WERI-Rb-1 (cell line): ENCODE measurements around the gene CAMTA1.
A peak's percentile ranks its signal among the peaks of the same experiment; 100 is the strongest.

ENCODE experiments used
- DNase-seq: peaks from one replicate; pipeline ENCODE4 v3.0.0-alpha.2; 2020
- H3K27ac ChIP-seq: fragments of 250-450 bp; sonication (Bioruptor Pico); 2 replicates; pipeline ENCODE4 v1.5.1; 2020; ENCODE audit warnings: mild to moderate bottlenecking, moderate library complexity
- H3K27me3 ChIP-seq: fragments of 250-450 bp; sonication (Bioruptor Pico); 2 replicates; pipeline ENCODE4 v1.5.1; 2021; ENCODE audit warnings: mild to moderate bottlenecking, low read depth, moderate library complexity; ENCODE audit not compliant: insufficient read depth, severe bottlenecking
- H3K36me3 ChIP-seq: fragments of 250-450 bp; sonication (Bioruptor Pico); 2 replicates; pipeline ENCODE4 v1.5.1; 2020; ENCODE audit warnings: mild to moderate bottlenecking, moderate library complexity
- H3K4me3 ChIP-seq: 2 replicates; pipeline ENCODE4 v1.5.1; 2011; ENCODE audit warnings: low read depth, mild to moderate bottlenecking, control low read depth, low read length
- H3K9me3 ChIP-seq: fragments of 250-450 bp; sonication (Bioruptor Pico); 2 replicates; pipeline ENCODE4 v1.5.1; 2021; ENCODE audit warnings: mild to moderate bottlenecking, moderate library complexity; ENCODE audit not compliant: severe bottlenecking
- TF ChIP-seq, protein P1 (sequence below): IDR thresholded peaks from 2 replicates; pipeline ENCODE4 v1.5.1; 2011; ENCODE audit warnings: low read depth, mild to moderate bottlenecking, control low read depth, inconsistent platforms, low read length

CAMTA1 gene

GRCh38 chr1:7511381-7511780, 726.1 kb downstream of the CAMTA1 start:
- Histone ChIP-seq H3K36me3 (no peaks in the 10 kb centered on the region), H3K27me3 (no peaks in the 10 kb centered on the region), H3K4me3 (no peak overlapping the region), H3K27ac (no peak overlapping the region), H3K9me3 (no peaks in the 10 kb centered on the region)
- TF ChIP-seq, protein P1, sequence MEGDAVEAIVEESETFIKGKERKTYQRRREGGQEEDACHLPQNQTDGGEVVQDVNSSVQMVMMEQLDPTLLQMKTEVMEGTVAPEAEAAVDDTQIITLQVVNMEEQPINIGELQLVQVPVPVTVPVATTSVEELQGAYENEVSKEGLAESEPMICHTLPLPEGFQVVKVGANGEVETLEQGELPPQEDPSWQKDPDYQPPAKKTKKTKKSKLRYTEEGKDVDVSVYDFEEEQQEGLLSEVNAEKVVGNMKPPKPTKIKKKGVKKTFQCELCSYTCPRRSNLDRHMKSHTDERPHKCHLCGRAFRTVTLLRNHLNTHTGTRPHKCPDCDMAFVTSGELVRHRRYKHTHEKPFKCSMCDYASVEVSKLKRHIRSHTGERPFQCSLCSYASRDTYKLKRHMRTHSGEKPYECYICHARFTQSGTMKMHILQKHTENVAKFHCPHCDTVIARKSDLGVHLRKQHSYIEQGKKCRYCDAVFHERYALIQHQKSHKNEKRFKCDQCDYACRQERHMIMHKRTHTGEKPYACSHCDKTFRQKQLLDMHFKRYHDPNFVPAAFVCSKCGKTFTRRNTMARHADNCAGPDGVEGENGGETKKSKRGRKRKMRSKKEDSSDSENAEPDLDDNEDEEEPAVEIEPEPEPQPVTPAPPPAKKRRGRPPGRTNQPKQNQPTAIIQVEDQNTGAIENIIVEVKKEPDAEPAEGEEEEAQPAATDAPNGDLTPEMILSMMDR = no peak
- DNase-seq = no peak

DNA sequence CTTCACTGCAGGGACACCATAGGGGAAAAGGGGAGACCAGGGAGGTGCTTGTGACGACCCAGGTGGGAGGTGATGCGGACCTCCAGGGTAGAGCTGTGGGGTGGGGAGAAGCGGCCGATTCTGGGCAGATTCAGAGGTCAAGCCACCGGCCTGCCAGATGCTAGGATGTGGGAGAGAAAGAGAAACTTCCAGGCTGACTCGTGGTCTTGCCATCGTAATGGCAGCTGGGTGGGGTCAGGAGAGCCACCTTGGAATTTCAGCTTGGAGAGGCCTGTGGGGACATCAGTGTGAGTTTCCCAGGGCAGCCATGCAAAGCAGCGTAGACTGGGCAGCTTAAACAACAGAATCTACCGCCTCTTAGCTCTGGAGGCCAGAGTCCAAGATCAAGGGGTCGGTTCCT, 727.8 kb downstream of the CAMTA1 start:
- H3K27ac ChIP-seq = no peak overlapping the region
- no peaks in the 10 kb centered on the region for H3K27me3 ChIP-seq
- H3K36me3 ChIP-seq = no peaks in the 10 kb centered on the region
- DNase-seq = no peak
- no peaks in the 10 kb centered on the region for H3K9me3 ChIP-seq
- TF ChIP-seq, protein P1 = no peak
- H3K4me3 ChIP-seq = no peak overlapping the region

- Histone ChIP-seq H3K27ac (no peak overlapping the region), H3K4me3 (no peak overlapping the region), H3K36me3 (no peaks in the 10 kb centered on the region), H3K27me3 (no peaks in the 10 kb centered on the region), H3K9me3 (no peaks in the 10 kb centered on the region)
- TF ChIP-seq, protein P1 = no peak
- no peak for DNase-seq
Observed at GRCh38 chr1:7515175-7515574, 729.9 kb downstream of the CAMTA1 start.

DNA sequence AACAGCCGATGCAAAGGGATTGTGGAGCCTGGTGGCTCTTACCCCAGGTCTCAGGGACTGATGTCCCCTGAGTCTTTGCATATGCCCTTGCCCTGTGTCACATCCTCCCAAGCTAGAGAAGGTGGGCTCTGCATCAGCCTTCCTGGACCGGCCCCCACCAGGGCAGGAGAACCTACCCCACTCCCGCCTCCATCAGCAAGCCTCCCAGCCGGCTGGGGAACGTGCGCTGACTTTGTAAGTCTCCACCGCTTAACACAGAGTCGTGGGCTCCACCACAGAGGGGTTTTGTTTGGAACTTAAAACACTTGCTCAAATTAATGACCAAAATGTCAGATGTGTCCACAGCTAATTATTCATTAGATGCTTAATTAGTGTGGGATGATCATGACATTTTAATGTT, 730.6 kb downstream of the CAMTA1 start:
- Histone ChIP-seq H3K27me3 (no peaks in the 10 kb centered on the region), H3K4me3 (no peak overlapping the region), H3K36me3 (no peaks in the 10 kb centered on the region), H3K27ac (no peak overlapping the region), H3K9me3 (no peaks in the 10 kb centered on the region)
- DNase-seq = no peak
- TF ChIP-seq, protein P1 = no peak

DNA sequence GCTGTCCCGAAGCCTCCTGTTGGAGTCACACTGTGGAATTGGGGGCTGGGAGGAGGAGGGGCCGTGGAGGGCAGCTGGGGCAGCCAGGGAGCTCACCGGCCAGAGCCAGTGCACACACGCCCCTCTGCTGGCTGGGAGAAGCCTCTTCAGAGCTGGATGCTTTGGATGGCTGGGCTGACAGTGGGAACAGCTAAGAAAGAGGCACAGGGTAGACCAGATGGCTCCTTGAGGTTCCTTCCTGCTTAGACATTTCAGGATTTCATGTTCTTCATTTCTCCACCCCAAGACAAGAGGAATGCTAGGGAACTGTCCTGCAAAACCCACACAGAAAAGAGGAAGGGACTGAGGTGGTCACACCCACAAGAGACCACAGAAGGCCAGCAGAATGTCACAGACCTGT, 731.1 kb downstream of the CAMTA1 start:
- H3K36me3 ChIP-seq = no peaks in the 10 kb centered on the region
- H3K27me3 ChIP-seq = no peaks in the 10 kb centered on the region
- DNase-seq = peak; percentile 67
- H3K27ac ChIP-seq = no peak overlapping the region
- TF ChIP-seq, protein P1 = peak; percentile 63
- H3K9me3 ChIP-seq = no peaks in the 10 kb centered on the region
- no peak overlapping the region for H3K4me3 ChIP-seq

DNA sequence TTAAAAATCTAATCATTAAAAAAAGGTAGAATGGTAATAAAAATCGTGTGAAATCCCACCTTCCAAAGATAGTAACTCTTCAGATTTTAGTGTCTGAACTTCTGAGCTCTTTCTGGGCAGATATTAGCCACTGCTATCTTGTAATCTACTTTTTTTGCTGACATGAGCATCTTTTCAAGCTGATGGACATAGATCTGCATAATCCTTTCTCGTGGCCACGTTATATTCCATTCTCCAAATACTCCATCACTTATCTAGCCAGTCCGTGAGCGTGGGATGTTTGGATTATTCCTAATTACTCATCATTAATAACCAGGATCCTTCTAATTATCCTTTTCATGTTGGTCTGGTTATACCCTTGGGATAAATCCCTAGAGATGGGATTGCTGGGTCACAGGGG, 731.7 kb downstream of the CAMTA1 start:
- Histone ChIP-seq H3K36me3 (no peaks in the 10 kb centered on the region), H3K4me3 (no peak overlapping the region), H3K27ac (no peak overlapping the region), H3K27me3 (no peaks in the 10 kb centered on the region), H3K9me3 (no peaks in the 10 kb centered on the region)
- TF ChIP-seq, protein P1 = no peak
- no peak for DNase-seq
